HCT116 (cell line): ENCODE data around the gene GNA12. TPM values are rescaled to one million over a fixed set of nuclear protein-coding genes. Genes with fewer than 3 reads are reported as not detected.

Experiments used
- ATAC-seq: fragments of 200-7000 bp; cut with Tn5 transposase; 2 replicates; pipeline ENCODE4 v1.9.1; 2020; ENCODE audit warnings: mild to moderate bottlenecking, moderate library complexity
- BruUV-seq: library from RNA; stranded (reverse); fragments of 400-500 nt; replicated peaks from 2 replicates; lab custom pipeline; 2021; lab: Mats Ljungman, UMichigan
- CTCF ChIA-PET: fragments of 300-600 bp; sonication (Branson Sonifier 250); formaldehyde crosslinking; loops from one replicate; lab custom pipeline; 2021; ENCODE audit warnings: antibody characterized with exemption; lab: Charles Lee
- POLR2A ChIA-PET: fragments of 300-600, 350-600 bp; sonication (Branson Sonifier 250); formaldehyde crosslinking; loops from one replicate; lab custom pipeline; 2021; ENCODE audit warnings: antibody characterized with exemption; lab: Charles Lee
- RAD21 ChIA-PET, 2 experiments: fragments of 300-600 bp; sonication (Branson Sonifier 250); formaldehyde crosslinking; loops; one replicate each; lab custom pipeline; 2023; ENCODE audit warnings: low total read pairs in 2 of 2; ENCODE audit not compliant: uncharacterized antibody in 2 of 2, unreplicated experiment in 2 of 2, low non-redundant PET in 1 of 2; lab: Charles Lee
- DNase-seq: peaks from one replicate; pipeline ENCODE4 v3.0.0-alpha.2; 2010; ENCODE audit warnings: low read depth, low spot score
- H2AFZ ChIP-seq: fragments of 200-600 bp; shearing (Covaris generic), sonication (generic); 2 replicates; pipeline ENCODE4 v1.6.1; 2017; ENCODE audit warnings: low read depth, mixed run types, mixed read lengths, antibody characterized with exemption, low read length; ENCODE audit not compliant: poor library complexity, severe bottlenecking
- H3K27ac ChIP-seq: 2 replicates; pipeline ENCODE4 v1.5.1; 2012; ENCODE audit warnings: low read depth, low read length
- H3K27me3 ChIP-seq: fragments of 200-600 bp; sonication (generic); 2 replicates; pipeline ENCODE4 v1.6.1; 2016; ENCODE audit warnings: mixed run types, low read length, mixed read lengths; ENCODE audit not compliant: insufficient read depth
- H3K36me3 ChIP-seq, 2 experiments: fragments of 200-500 bp in 1 of 2; fragments of 200-600 bp in 1 of 2; sonication (Bioruptor generic) in 1 of 2; sonication (generic) in 1 of 2; 2 replicates each; pipeline versions ENCODE4 v1.5.1 to v1.6.1; 2014 to 2016; ENCODE audit warnings: low read length in 2 of 2, inconsistent platforms in 1 of 2, mixed read lengths in 1 of 2, mixed run types in 1 of 2; ENCODE audit not compliant: insufficient read depth in 2 of 2, control insufficient read depth in 1 of 2
- H3K4me1 ChIP-seq, 2 experiments: fragments of 200-600 bp in 1 of 2; sonication (generic) in 1 of 2; 2 replicates each; pipeline versions ENCODE4 v1.5.1 to v1.6.1; 2012 to 2017; ENCODE audit warnings: low read length in 2 of 2, inconsistent platforms in 1 of 2, mild to moderate bottlenecking in 1 of 2, mixed read lengths in 1 of 2, mixed run types in 1 of 2, moderate library complexity in 1 of 2; ENCODE audit not compliant: insufficient read depth in 2 of 2, control insufficient read depth in 1 of 2
- H3K4me2 ChIP-seq: fragments of 200-600 bp; sonication (generic); 2 replicates; pipeline ENCODE4 v1.6.1; 2017; ENCODE audit warnings: mixed run types, low read length, mixed read lengths
- H3K4me3 ChIP-seq, 2 experiments: fragments of 200-600 bp in 1 of 2; sonication (generic) in 1 of 2; replicated peaks in 1 of 2; 2 replicates each; pipeline ENCODE4 v1.5.1; 2011 to 2016; ENCODE audit warnings: low read length in 2 of 2, control low read depth in 1 of 2, low read depth in 1 of 2, mild to moderate bottlenecking in 1 of 2, mixed read lengths in 1 of 2, mixed run types in 1 of 2
- H3K79me2 ChIP-seq: fragments of 200-600 bp; sonication (generic); 2 replicates; pipeline ENCODE4 v1.6.1; 2017; ENCODE audit warnings: mild to moderate bottlenecking, mixed run types, low read length, moderate library complexity, mixed read lengths; ENCODE audit not compliant: insufficient read depth
- H3K9ac ChIP-seq: fragments of 200-600 bp; sonication (generic); 2 replicates; pipeline ENCODE4 v1.6.1; 2016; ENCODE audit warnings: low read length, mixed read lengths
- H3K9me2 ChIP-seq: fragments of 200-600 bp; sonication (generic), shearing (Covaris generic); 2 replicates; pipeline ENCODE4 v1.6.1; 2017; ENCODE audit warnings: mixed run types, mild to moderate bottlenecking, moderate library complexity; ENCODE audit not compliant: insufficient read depth
- H3K9me3 ChIP-seq, 2 experiments: fragments of 200-500 bp in 1 of 2; fragments of 200-600 bp in 1 of 2; sonication (Bioruptor generic) in 1 of 2; sonication (generic) in 1 of 2; 2 replicates each; pipeline ENCODE4 v1.6.1; 2014 to 2017; ENCODE audit warnings: low read length in 2 of 2, mixed read lengths in 2 of 2, inconsistent platforms in 1 of 2, low read depth in 1 of 2, mild to moderate bottlenecking in 1 of 2, mixed run types in 1 of 2, moderate library complexity in 1 of 2; ENCODE audit not compliant: control insufficient read depth in 1 of 2, insufficient read depth in 1 of 2
- H4K20me1 ChIP-seq: fragments of 200-600 bp; sonication (generic), shearing (Covaris generic); 2 replicates; pipeline ENCODE4 v1.6.1; 2017; ENCODE audit warnings: mixed run types, mild to moderate bottlenecking, moderate library complexity; ENCODE audit not compliant: insufficient read depth
- ATF3 ChIP-seq: IDR thresholded peaks from 2 replicates; pipeline ENCODE4 v1.6.1; 2012
- CBX3 ChIP-seq: IDR thresholded peaks from 2 replicates; pipeline ENCODE4 v1.6.1; 2012; ENCODE audit warnings: low read depth
- CEBPB ChIP-seq: IDR thresholded peaks from 2 replicates; pipeline ENCODE4 v1.6.1; 2012; ENCODE audit warnings: low read depth
- CTCF ChIP-seq, 3 experiments: fragments of 200-600 bp in 1 of 3; sonication (generic) in 1 of 3; IDR thresholded peaks in 2 of 3; conservative IDR thresholded peaks in 1 of 3; 2 replicates each; pipeline ENCODE4 v1.5.1; 2012 to 2017; ENCODE audit warnings: low read depth in 2 of 3, low read length in 2 of 3, antibody characterized with exemption in 1 of 3, borderline replicate concordance in 1 of 3, control low read depth in 1 of 3, mild to moderate bottlenecking in 1 of 3, mixed read lengths in 1 of 3, mixed run types in 1 of 3, moderate library complexity in 1 of 3; ENCODE audit not compliant: insufficient read depth in 1 of 3
- EGR1 ChIP-seq: IDR thresholded peaks from 2 replicates; pipeline ENCODE4 v1.6.1; 2012; ENCODE audit warnings: low read depth
- EZH2 ChIP-seq: fragments of 200-600 bp; sonication (generic); IDR thresholded peaks from 2 replicates; pipeline ENCODE4 v1.6.1; 2017; ENCODE audit warnings: antibody characterized with exemption, mixed run types
- EZH2phosphoT487 ChIP-seq: fragments of 200-600 bp; IDR thresholded peaks from 2 replicates; pipeline ENCODE4 v1.6.1; 2018; ENCODE audit warnings: antibody characterized with exemption, borderline replicate concordance
- FOSL1 ChIP-seq: IDR thresholded peaks from 2 replicates; pipeline ENCODE4 v1.6.1; 2012; ENCODE audit warnings: low read depth
- MAX ChIP-seq: IDR thresholded peaks from 2 replicates; pipeline ENCODE4 v1.6.1; 2012
- RAD21 ChIP-seq: IDR thresholded peaks from 2 replicates; pipeline ENCODE4 v1.6.1; 2012; ENCODE audit warnings: low read depth, mild to moderate bottlenecking
- REST ChIP-seq: IDR thresholded peaks from 2 replicates; pipeline ENCODE4 v1.6.1; 2012; ENCODE audit warnings: low read depth
- SIN3A ChIP-seq: IDR thresholded peaks from 2 replicates; pipeline ENCODE4 v1.6.1; 2012; ENCODE audit warnings: low read depth
- SP1 ChIP-seq: IDR thresholded peaks from 2 replicates; pipeline ENCODE4 v1.6.1; 2012; ENCODE audit warnings: low read depth
- TCF7L2 ChIP-seq: IDR thresholded peaks from 2 replicates; pipeline ENCODE4 v1.7.0; 2011; ENCODE audit warnings: borderline replicate concordance, inconsistent platforms; ENCODE audit not compliant: insufficient read depth, insufficient read length; ENCODE audit errors: extremely low read depth
- YY1 ChIP-seq: IDR thresholded peaks from 2 replicates; pipeline ENCODE4 v1.6.1; 2011; ENCODE audit warnings: low read length, low read depth, moderate library complexity, mild to moderate bottlenecking; ENCODE audit not compliant: insufficient replicate concordance; ENCODE audit errors: extremely low read depth
- ZBTB33 ChIP-seq: IDR thresholded peaks from 2 replicates; pipeline ENCODE4 v1.6.1; 2011; ENCODE audit warnings: mild to moderate bottlenecking, low read length, moderate library complexity; ENCODE audit not compliant: insufficient replicate concordance; ENCODE audit errors: extremely low read depth
- ZFX ChIP-seq: fragments of 450-650 bp; IDR thresholded peaks from 2 replicates; pipeline ENCODE4 v1.6.1; 2017
- ZNF274 ChIP-seq: fragments of 200-500 bp; sonication (Bioruptor generic); IDR thresholded peaks from 2 replicates; pipeline ENCODE4 v1.6.1; 2014; ENCODE audit warnings: mild to moderate bottlenecking, low read depth, low read length, inconsistent platforms
- intact Hi-C: fragments of 100-400 bp; cut with micrococcal nuclease; formaldehyde crosslinking; loops from 2 replicates; pipeline ENCODE4 v1.10.0; 2022
- total RNA-seq: library from RNA; stranded (reverse); gene quantifications from one replicate; pipeline ENCODE4 v1.2.1, GENCODE V29; 2021; ENCODE audit not compliant: unreplicated experiment

Gene GNA12
- total RNA-seq, 1 experiment from 2014 or later = 32.6 TPM

- BruUV-seq = no TSS peak
- Histone ChIP-seq H3K27ac (no peak overlapping the region), H3K27me3 (no peaks in the 10 kb centered on the region)
- no peak for ATAC-seq
- TF ChIP-seq SP1 (no peak), EZH2phosphoT487 (no peak), CEBPB (no peak), ZBTB33 (no peak), ZFX (no peak), CTCF (IDR thresholded peaks at IDR 0.05 in 2 of 3, conservative IDR thresholded peaks at IDR 0.05 in 1 of 3; ENCODE audit: borderline replicate concordance in 1 of 3, insufficient read depth in 1 of 3, low read depth in 2 of 3, low read length in 2 of 3) (no peak), FOSL1 (no peak), EZH2 (no peak), ATF3 (no peak), TCF7L2 (no peak), RAD21 (no peak), EGR1 (no peak), CBX3 (no peak), YY1 (no peak), ZNF274 (no peak), REST (no peak), SIN3A (no peak), MAX (no peak)
- TF ChIP-seq, all 23 proteins: peak for 0
- CTCF ChIA-PET = no interaction called here
- Histone ChIP-seq H3K9me3 (no peaks in the 10 kb centered on the region), H2AFZ (no peak overlapping the region), H3K9ac (no peak overlapping the region), H3K36me3 (no peaks in the 10 kb centered on the region), H4K20me1 (no peaks in the 10 kb centered on the region), H3K79me2 (peaks cover 53% of the 10 kb centered on the region), H3K4me2 (no peak overlapping the region), H3K4me1 (peaks cover 3 to 7% of the 10 kb centered on the region in 2 experiments; a peak in 2 of 4 replicates), H3K4me3 (no peak overlapping the region), H3K9me2 (no peaks in the 10 kb centered on the region)
- no peak for DNase-seq
- intact Hi-C loops = no loop called here
- RAD21 ChIA-PET = no interaction called here
- POLR2A ChIA-PET = no interaction called here
Observed at GRCh38 chr7:2807845-2808772, 36.0 kb downstream of the GNA12 start.
